Naive thymus-derived CD4-positive, alpha-beta T cell (primary cell): ENCODE measurements around the gene ACACA. TPM values are rescaled to one million over a fixed set of nuclear protein-coding genes. Genes with fewer than 3 reads are reported as not detected.

Source experiments
- ATAC-seq: fragments of 150-1000 bp; cut with Tn5 transposase; 2 replicates; pipeline ENCODE4 v1.10.0; 2021; ENCODE audit warnings: mild to moderate bottlenecking, moderate library complexity
- CTCF ChIA-PET: fragments of 350-600 bp; sonication (Branson Sonifier 250); formaldehyde crosslinking; loops from one replicate; lab custom pipeline; 2021; ENCODE audit warnings: antibody characterized with exemption; lab: Charles Lee
- POLR2A ChIA-PET: fragments of 350-600 bp; sonication (Branson Sonifier 250); formaldehyde crosslinking; loops from one replicate; lab custom pipeline; 2021; ENCODE audit warnings: antibody characterized with exemption, inconsistent platforms; lab: Charles Lee
- DNase-seq, 9 donors: peaks; one replicate each; pipeline versions ENCODE4 v3.0.0 to v3.0.0-alpha.2; 2020 to 2022; ENCODE audit warnings: mixed read lengths in 1 of 9
- H3K27ac ChIP-seq: one replicate; pipeline ENCODE4 v1.7.0; 2013; ENCODE audit warnings: mild to moderate bottlenecking, low read depth, low read length, moderate library complexity
- H3K27me3 ChIP-seq, 2 donors: one replicate each; pipeline ENCODE4 v1.7.0; 2013; ENCODE audit warnings: low read length in 2 of 2, mild to moderate bottlenecking in 2 of 2, moderate library complexity in 2 of 2; ENCODE audit not compliant: control insufficient read depth in 2 of 2, insufficient read depth in 2 of 2
- H3K36me3 ChIP-seq, 3 experiments: 1 replicate in 2 of 3; 2 replicates in 1 of 3; pipeline ENCODE4 v1.7.0; 2013; ENCODE audit warnings: low read length in 3 of 3, mild to moderate bottlenecking in 3 of 3, moderate library complexity in 1 of 3; ENCODE audit not compliant: insufficient read depth in 3 of 3, control insufficient read depth in 2 of 3
- H3K4me1 ChIP-seq, 2 donors: one replicate each; pipeline ENCODE4 v1.7.0; 2013; ENCODE audit warnings: low read length in 2 of 2, mild to moderate bottlenecking in 2 of 2, moderate library complexity in 1 of 2; ENCODE audit not compliant: control insufficient read depth in 2 of 2, insufficient read depth in 2 of 2
- H3K4me3 ChIP-seq: 2 replicates; pipeline ENCODE4 v1.7.0; 2013; ENCODE audit warnings: mild to moderate bottlenecking, low read length
- H3K9me3 ChIP-seq, 3 experiments: 1 replicate in 2 of 3; 2 replicates in 1 of 3; pipeline ENCODE4 v1.7.0; 2013; ENCODE audit warnings: low read length in 3 of 3; ENCODE audit not compliant: control insufficient read depth in 2 of 3
- H3K27ac Mint-ChIP-seq, 9 donors: one replicate each; pipeline ENCODE4 v1.8.0; 2020 to 2022; ENCODE audit warnings: mixed read lengths in 9 of 9, mild to moderate bottlenecking in 8 of 9, moderate library complexity in 5 of 9, inconsistent platforms in 2 of 9
- H3K27me3 Mint-ChIP-seq, 5 donors: one replicate each; pipeline ENCODE4 v1.8.0; 2021 to 2022; ENCODE audit warnings: mixed read lengths in 5 of 5, mild to moderate bottlenecking in 1 of 5
- H3K36me3 Mint-ChIP-seq, 5 donors: one replicate each; pipeline ENCODE4 v1.8.0; 2020 to 2022; ENCODE audit warnings: mixed read lengths in 5 of 5, mild to moderate bottlenecking in 3 of 5, inconsistent platforms in 1 of 5
- H3K4me1 Mint-ChIP-seq, 7 donors: one replicate each; pipeline ENCODE4 v1.8.0; 2020 to 2022; ENCODE audit warnings: mixed read lengths in 7 of 7, mild to moderate bottlenecking in 3 of 7, inconsistent platforms in 1 of 7
- H3K4me3 Mint-ChIP-seq, 10 donors: one replicate each; pipeline ENCODE4 v1.8.0; 2020 to 2022; ENCODE audit warnings: mild to moderate bottlenecking in 10 of 10, mixed read lengths in 10 of 10, moderate library complexity in 6 of 10, inconsistent platforms in 2 of 10
- H3K9me3 Mint-ChIP-seq, 11 donors: one replicate each; pipeline ENCODE4 v1.8.0; 2020 to 2022; ENCODE audit warnings: mixed read lengths in 11 of 11, mild to moderate bottlenecking in 4 of 11, inconsistent platforms in 1 of 11, moderate library complexity in 1 of 11
- intact Hi-C, 2 donors: fragments of 100-400 bp; cut with micrococcal nuclease; formaldehyde crosslinking; loops; one replicate each; pipeline ENCODE4 v1.15.1; 2023
- polyA plus RNA-seq, 2 donors: library from polyadenylated mRNA; unstranded; fragments of 300-500 nt; fragmentation: Illumina TruSeq; gene quantifications; one replicate each; pipeline ENCODE4 v1.2.3, GENCODE V29; 2021
- total RNA-seq, 6 experiments: library from RNA in 5 of 6; stranded (reverse) in 5 of 6; gene quantifications; 1 replicate in 5 of 6; 2 replicates in 1 of 6; pipeline ENCODE4 v1.2.3 and lab custom pipeline; 2021 to 2026

ACACA gene
- total and polyA plus RNA-seq, 7 experiments from 2014 or later, result 6.1 to 47.0 (median 14.5) TPM

GRCh38 chr17:37438141-37438540, 31.5 kb upstream of the ACACA start:
- no peaks in the 10 kb centered on the region for H3K27me3 ChIP-seq
- intact Hi-C loops, result no loop called here
- peaks cover 8 to 42% (median 10%) of the 10 kb centered on the region in 3 experiments for H3K36me3 ChIP-seq
- ATAC-seq (no peak), DNase-seq (no peak)
- Mint-ChIP-seq H3K27ac (peak overlapping the region in 1 of 9 donors; percentile 33), H3K4me1 (peaks cover 0 to 14% (median 0%) of the 10 kb centered on the region in 7 donors), H3K36me3 (peaks cover 7 to 49% (median 26%) of the 10 kb centered on the region in 5 donors), H3K27me3 (no peaks in the 10 kb centered on the region), H3K9me3 (no peaks in the 10 kb centered on the region), H3K4me3 (no peak overlapping the region)
- ChIA-PET CTCF (no interaction called here), POLR2A (interaction anchor here (0.9 kb wide), 1 partner anchor 27 kb away, joined by 3 read pairs; no protein-coding TSS in a partner anchor)
- no peaks in the 10 kb centered on the region for H3K9me3 ChIP-seq
- H3K27ac ChIP-seq, result no peak overlapping the region
- H3K4me1 ChIP-seq, result no peaks in the 10 kb centered on the region
- H3K4me3 ChIP-seq, result no peak overlapping the region

- ATAC-seq (no peak), DNase-seq (no peak)
Measured at GRCh38 chr17:37432671-37433070, 26.0 kb upstream of the ACACA start.

GRCh38 chr17:37430051-37430627, 23.5 kb upstream of the ACACA start:
- Histone ChIP-seq H3K27ac (no peak overlapping the region), H3K9me3 (no peaks in the 10 kb centered on the region), H3K4me3 (no peak overlapping the region), H3K36me3 (peaks cover 0 to 29% (median 12%) of the 10 kb centered on the region in 3 experiments), H3K27me3 (no peaks in the 10 kb centered on the region), H3K4me1 (no peaks in the 10 kb centered on the region)
- Mint-ChIP-seq H3K4me1 (peaks cover 0 to 30% (median 8%) of the 10 kb centered on the region in 7 donors), H3K9me3 (no peaks in the 10 kb centered on the region), H3K27me3 (no peaks in the 10 kb centered on the region), H3K27ac (peak overlapping the region in 5 of 9 donors; percentile 9 to 94 (median 26)), H3K4me3 (peak overlapping the region in 1 of 10 donors; percentile 69), H3K36me3 (peaks cover 7 to 41% (median 15%) of the 10 kb centered on the region in 5 donors)
- CTCF ChIA-PET, result no interaction called here
- intact Hi-C loops, result no loop called here
- POLR2A ChIA-PET, result no interaction called here
- DNase-seq, result no peak
- no peak for ATAC-seq

More at GRCh38 chr17:37432671-37433070, 26.0 kb upstream of the ACACA start:
- Histone ChIP-seq H3K27me3 (no peaks in the 10 kb centered on the region), H3K4me1 (no peaks in the 10 kb centered on the region), H3K36me3 (peaks cover 0 to 16% (median 0%) of the 10 kb centered on the region in 3 experiments), H3K4me3 (no peak overlapping the region), H3K27ac (no peak overlapping the region), H3K9me3 (no peaks in the 10 kb centered on the region)
- POLR2A ChIA-PET, result no interaction called here
- H3K27me3 Mint-ChIP-seq, result no peaks in the 10 kb centered on the region
- CTCF ChIA-PET, result no interaction called here
- H3K36me3 Mint-ChIP-seq, result peaks cover 7 to 30% (median 15%) of the 10 kb centered on the region in 5 donors
- intact Hi-C loops, result no loop called here
- H3K4me3 Mint-ChIP-seq, result no peak overlapping the region
- no peak overlapping the region for H3K27ac Mint-ChIP-seq
- no peaks in the 10 kb centered on the region for H3K9me3 Mint-ChIP-seq
- H3K4me1 Mint-ChIP-seq, result peaks cover 0 to 31% (median 8%) of the 10 kb centered on the region in 7 donors

GRCh38 chr17:37429453-37429852, 22.8 kb upstream of the ACACA start:
- intact Hi-C loops, result no loop called here
- Histone ChIP-seq H3K4me1 (no peaks in the 10 kb centered on the region), H3K9me3 (no peaks in the 10 kb centered on the region), H3K36me3 (peaks cover 0 to 36% (median 15%) of the 10 kb centered on the region in 3 experiments), H3K27ac (no peak overlapping the region), H3K4me3 (no peak overlapping the region), H3K27me3 (no peaks in the 10 kb centered on the region)
- Mint-ChIP-seq H3K27ac (peak overlapping the region in 3 of 9 donors; percentile 15 to 94 (median 30)), H3K27me3 (no peaks in the 10 kb centered on the region), H3K36me3 (peaks cover 7 to 46% (median 15%) of the 10 kb centered on the region in 5 donors), H3K4me1 (peaks cover 0 to 30% (median 8%) of the 10 kb centered on the region in 7 donors), H3K4me3 (peak overlapping the region in 1 of 10 donors; percentile 69), H3K9me3 (no peaks in the 10 kb centered on the region)
- POLR2A ChIA-PET, result no interaction called here
- ATAC-seq (no peak), DNase-seq (no peak)
- CTCF ChIA-PET, result no interaction called here

- H3K36me3 ChIP-seq, result peaks cover 0 to 40% (median 15%) of the 10 kb centered on the region in 3 experiments
- peaks cover 3 to 46% (median 15%) of the 10 kb centered on the region in 5 donors for H3K36me3 Mint-ChIP-seq
- ChIA-PET CTCF (no interaction called here), POLR2A (no interaction called here)
- intact Hi-C loops, result no loop called here
- no peak overlapping the region for H3K4me3 ChIP-seq
- no peak overlapping the region for H3K4me3 Mint-ChIP-seq
- no peak overlapping the region for H3K27ac ChIP-seq
- H3K9me3 Mint-ChIP-seq, result no peaks in the 10 kb centered on the region
- no peaks in the 10 kb centered on the region for H3K27me3 Mint-ChIP-seq
- H3K27ac Mint-ChIP-seq, result peak overlapping the region in 1 of 9 donors; percentile 63
- no peak for DNase-seq
- ATAC-seq, result no peak
- peaks cover 0 to 30% (median 7%) of the 10 kb centered on the region in 7 donors for H3K4me1 Mint-ChIP-seq
- H3K27me3 ChIP-seq, result no peaks in the 10 kb centered on the region
- no peaks in the 10 kb centered on the region for H3K4me1 ChIP-seq
- no peaks in the 10 kb centered on the region for H3K9me3 ChIP-seq
Measured at GRCh38 chr17:37429039-37429438, 22.4 kb upstream of the ACACA start.

GRCh38 chr17:37425268-37425667, 18.6 kb upstream of the ACACA start:
- intact Hi-C loops, result no loop called here
- POLR2A ChIA-PET, result no interaction called here
- Mint-ChIP-seq H3K4me1 (peaks cover 0 to 16% (median 3%) of the 10 kb centered on the region in 7 donors), H3K4me3 (no peak overlapping the region), H3K9me3 (no peaks in the 10 kb centered on the region), H3K27me3 (no peaks in the 10 kb centered on the region), H3K27ac (no peak overlapping the region), H3K36me3 (peaks cover 0 to 43% (median 15%) of the 10 kb centered on the region in 5 donors)
- no peaks in the 10 kb centered on the region for H3K9me3 ChIP-seq
- CTCF ChIA-PET, result no interaction called here
- no peaks in the 10 kb centered on the region for H3K27me3 ChIP-seq
- H3K4me1 ChIP-seq, result no peaks in the 10 kb centered on the region
- DNase-seq, result no peak
- H3K27ac ChIP-seq, result no peak overlapping the region
- no peak overlapping the region for H3K4me3 ChIP-seq
- no peak for ATAC-seq
- peaks cover 0 to 52% (median 15%) of the 10 kb centered on the region in 3 experiments for H3K36me3 ChIP-seq
